K562 (cell line): Measurements from ENCODE around the gene TCEANC2. TPM values are rescaled to one million over a fixed set of nuclear protein-coding genes. Genes with fewer than 3 reads are reported as not detected.

ENCODE experiments used
- BCLAF1 ChIP-seq, 2 experiments: fragments of 450-650 bp in 1 of 2; IDR thresholded peaks; 2 replicates each; pipeline ENCODE4 v1.6.1; 2011 to 2017; ENCODE audit warnings: low read depth in 2 of 2, antibody characterized with exemption in 1 of 2, borderline replicate concordance in 1 of 2, low read length in 1 of 2, mild to moderate bottlenecking in 1 of 2, mixed read lengths in 1 of 2; ENCODE audit not compliant: control insufficient read depth in 1 of 2
- BRD9 ChIP-seq: fragments of 450-650 bp; IDR thresholded peaks from 2 replicates; pipeline ENCODE4 v1.6.1; 2018; ENCODE audit warnings: low read depth; ENCODE audit not compliant: partially characterized antibody
- CC2D1A ChIP-seq: fragments of 450-650 bp; IDR thresholded peaks from 2 replicates; pipeline ENCODE4 v1.6.1; 2017; ENCODE audit warnings: mild to moderate bottlenecking
- DACH1 ChIP-seq: fragments of 450-650 bp; IDR thresholded peaks from 2 replicates; pipeline ENCODE4 v1.6.1; 2018; ENCODE audit not compliant: partially characterized antibody
- EHMT2 ChIP-seq: fragments of 450-650 bp; IDR thresholded peaks from 2 replicates; pipeline ENCODE4 v1.6.1; 2018; ENCODE audit warnings: antibody characterized with exemption
- FOSL1 ChIP-seq: fragments of 200-800 bp; sonication (Bioruptor generic); conservative IDR thresholded peaks from 2 replicates; pipeline ENCODE4 v1.6.1; 2016; ENCODE audit warnings: missing genetic modification characterization, missing compliant biosample characterization
- FOXA3 ChIP-seq, 2 experiments: fragments of 450-650 bp in 1 of 2; sonication (generic) in 1 of 2; formaldehyde crosslinking; IDR thresholded peaks in 1 of 2; conservative IDR thresholded peaks in 1 of 2; 2 replicates each; pipeline versions ENCODE4 v1.4.0 to v1.8.0; 2020 to 2022; ENCODE audit warnings: mild to moderate bottlenecking in 2 of 2, missing genetic modification reagents in 1 of 2
- HNRNPLL ChIP-seq: fragments of 200-400 bp; formaldehyde crosslinking; IDR thresholded peaks from 2 replicates; pipeline ENCODE4 v1.6.1; 2017; ENCODE audit warnings: low read length, low read depth, mild to moderate bottlenecking; ENCODE audit not compliant: poor library complexity, severe bottlenecking
- NONO ChIP-seq, 2 experiments: fragments of 200-400 bp in 1 of 2; fragments of 450-650 bp in 1 of 2; formaldehyde crosslinking in 1 of 2; IDR thresholded peaks; 2 replicates each; pipeline ENCODE4 v1.6.1; 2017; ENCODE audit warnings: low read depth in 2 of 2, mild to moderate bottlenecking in 2 of 2, moderate library complexity in 2 of 2, low read length in 1 of 2
- NR2F6 ChIP-seq: fragments of 450-650 bp; formaldehyde crosslinking; IDR thresholded peaks from 2 replicates; pipeline ENCODE4 v1.4.0; 2020; ENCODE audit warnings: mild to moderate bottlenecking
- PRDM10 ChIP-seq: fragments of 450-650 bp; IDR thresholded peaks from 2 replicates; pipeline ENCODE4 v1.6.1; 2018; ENCODE audit not compliant: partially characterized antibody
- STAG1 ChIP-seq: sonication (generic); formaldehyde crosslinking; IDR thresholded peaks from 2 replicates; pipeline ENCODE4 v1.5.0; 2020; ENCODE audit warnings: missing genetic modification reagents, borderline replicate concordance
- STAT5B ChIP-seq: fragments of 250-450 bp; sonication (Bioruptor Pico); IDR thresholded peaks from 2 replicates; pipeline ENCODE4 v1.8.0; 2021; ENCODE audit warnings: mild to moderate bottlenecking, inconsistent platforms
- TBP ChIP-seq: optimal IDR thresholded peaks from 2 replicates; pipeline ENCODE3; 2011; ENCODE audit warnings: low read depth, low read length, improper control_type of control experiment
- THRB ChIP-seq: fragments of 450-650 bp; formaldehyde crosslinking; conservative IDR thresholded peaks from 2 replicates; pipeline ENCODE4 v1.4.0; 2022; ENCODE audit warnings: mild to moderate bottlenecking, missing genetic modification characterization
- TRIM24 ChIP-seq, 2 experiments: fragments of 450-650 bp; IDR thresholded peaks; 2 replicates each; pipeline ENCODE4 v1.6.1; 2016
- ZNF121 ChIP-seq: sonication (generic); formaldehyde crosslinking; conservative IDR thresholded peaks from 2 replicates; pipeline ENCODE4 v1.8.0; 2022; ENCODE audit warnings: missing genetic modification reagents
- ZNF23 ChIP-seq: fragments of 250-450 bp; sonication (Bioruptor Pico); IDR thresholded peaks from 2 replicates; pipeline ENCODE4 v1.4.0; 2020; ENCODE audit warnings: mild to moderate bottlenecking
- ZNF75A ChIP-seq: fragments of 450-650 bp; formaldehyde crosslinking; IDR thresholded peaks from 2 replicates; pipeline ENCODE4 v1.4.0; 2020; ENCODE audit warnings: mild to moderate bottlenecking
- ZZZ3 ChIP-seq: fragments of 450-650 bp; IDR thresholded peaks from 2 replicates; pipeline ENCODE4 v1.6.1; 2016; ENCODE audit warnings: antibody characterized with exemption, mild to moderate bottlenecking, moderate library complexity
- polyA plus RNA-seq, 8 experiments: library from polyadenylated mRNA; depleted of rRNA in 4 of 8; stranded (reverse) in 5 of 8; unstranded in 3 of 8; fragments of >200 nt; fragmentation: Nextera tagmentation in 2 of 8; fragmentation: Illumina TruSeq in 1 of 8; extraction: Ambion mirVana in 2 of 8; extraction: Trizol in 1 of 8; gene quantifications; 2 replicates each; pipeline versions ENCODE4 v1.2.1 to v1.2.3, GENCODE V29; 2011 to 2014; ENCODE audit warnings: inconsistent platforms in 1 of 8, missing spikeins in 1 of 8
- total RNA-seq, 7 experiments: library from RNA; depleted of rRNA in 6 of 7; stranded (reverse); fragments of >200 nt in 6 of 7; fragmentation: Illumina TruSeq in 2 of 7; extraction: Trizol in 2 of 7; gene quantifications; 2 replicates each; pipeline versions ENCODE4 v1.2.1 to v1.2.3, GENCODE V29; 2011 to 2021; ENCODE audit warnings: low replicate concordance in 1 of 7

Gene TCEANC2
- total and polyA plus RNA-seq, 9 of the 15 experiments (the other 6 are each of a cell fraction or from before 2014, with no cell fraction given) = 3.3 to 10.2 (median 7.0) TPM

GRCh38 chr1:54052934-54053744 is at the start of gene TCEANC2, which contains the start of gene TMEM59 (continued):
- TF ChIP-seq PRDM10 (peak; percentile 85), BRD9 (peak; percentile 12), TRIM24 (IDR thresholded peaks at IDR 0.05) (0 out of 4 replicates have a peak, but pooled peaks of 1 of the 2 experiments have one; percentile 29), ZNF23 (CRISPR knock-in tag) (no peak), ZNF121 (CRISPR knock-in tag) (no peak), ZNF75A (CRISPR knock-in tag) (no peak), ZZZ3 (no peak), THRB (CRISPR knock-in tag) (no peak), CC2D1A (no peak), STAG1 (no peak), NR2F6 (CRISPR knock-in tag) (no peak), FOXA3 (CRISPR knock-in tag; conservative IDR thresholded peaks at IDR 0.05 in 1 of 2, IDR thresholded peaks at IDR 0.05 in 1 of 2) (no peak), HNRNPLL (peak; percentile 99), FOSL1 (no peak), STAT5B (no peak), NONO (IDR thresholded peaks at IDR 0.05; ENCODE audit: low read depth in 2 of 2, low read length in 1 of 2) (peak in 1 of 2 experiments; percentile 47; a peak in 2 of 4 replicates), EHMT2 (no peak), TBP (peak; percentile 67), BCLAF1 (IDR thresholded peaks at IDR 0.05; ENCODE audit: borderline replicate concordance in 1 of 2, control insufficient read depth in 1 of 2, low read depth in 2 of 2, low read length in 1 of 2) (peak in 1 of 2 experiments; percentile 40; a peak in 1 of 4 replicates), DACH1 (no peak)
